MCF 10A (cell line): Measurements from ENCODE around the gene ZNF561. TPM values are rescaled to one million over a fixed set of nuclear protein-coding genes. Genes with fewer than 3 reads are reported as not detected.
"Not testable (repeated sequence)": the region's sequence is repeated elsewhere in the genome, so short reads cannot be mapped to it uniquely, and the experiment has no call there.

Experiments
- BruUV-seq: library from RNA; stranded (reverse); fragments of 400-500 nt; replicated peaks from 2 replicates; lab custom pipeline; 2021; lab: Mats Ljungman, UMichigan
- CTCF ChIA-PET: fragments of 300-600 bp; sonication (Branson Sonifier 250); formaldehyde crosslinking; extraction: SDS; loops from one replicate; lab custom pipeline; 2021; ENCODE audit warnings: antibody characterized with exemption, inconsistent platforms; lab: Yijun Ruan, JAX
- POLR2A ChIA-PET: fragments of 300-600, 350-650 bp; sonication (Branson Sonifier 250); formaldehyde crosslinking; extraction: SDS; loops from one replicate; lab custom pipeline; 2020; ENCODE audit warnings: antibody characterized with exemption, inconsistent platforms; lab: Yijun Ruan, JAX
- DNase-seq: peaks from one replicate; pipeline ENCODE4 v3.0.0-alpha.2; 2018; ENCODE audit not compliant: unreplicated experiment
- H3K27ac Mint-ChIP-seq: one replicate; pipeline ENCODE4 v1.8.0; 2022; ENCODE audit warnings: mild to moderate bottlenecking, low read depth, mixed read lengths; ENCODE audit not compliant: unreplicated experiment
- H3K27me3 Mint-ChIP-seq: one replicate; pipeline ENCODE4 v1.8.0; 2022; ENCODE audit warnings: mixed read lengths; ENCODE audit not compliant: insufficient read depth, unreplicated experiment
- H3K36me3 Mint-ChIP-seq: one replicate; pipeline ENCODE4 v1.8.0; 2022; ENCODE audit warnings: mild to moderate bottlenecking, moderate library complexity, mixed read lengths; ENCODE audit not compliant: insufficient read depth, unreplicated experiment
- H3K4me1 Mint-ChIP-seq: one replicate; pipeline ENCODE4 v1.8.0; 2022; ENCODE audit warnings: mixed read lengths; ENCODE audit not compliant: insufficient read depth, unreplicated experiment
- H3K4me3 Mint-ChIP-seq: one replicate; pipeline ENCODE4 v1.8.0; 2022; ENCODE audit warnings: mild to moderate bottlenecking, moderate library complexity, mixed read lengths; ENCODE audit not compliant: unreplicated experiment
- H3K9me3 Mint-ChIP-seq: one replicate; pipeline ENCODE4 v1.8.0; 2022; ENCODE audit warnings: mixed read lengths; ENCODE audit not compliant: unreplicated experiment
- intact Hi-C: fragments of 100-400 bp; cut with micrococcal nuclease; formaldehyde crosslinking; loops from 2 replicates; pipeline ENCODE4 v1.14.1; 2022
- total RNA-seq: library from RNA; stranded (reverse); gene quantifications from 2 replicates; pipeline ENCODE4 v1.2.3, GENCODE V29; 2022
- TF ChIP-seq, protein P1 (sequence below): fragments of 200-600 bp; IDR thresholded peaks from one replicate; pipeline ENCODE4 v1.8.0; 2022; ENCODE audit warnings: antibody characterized with exemption, mild to moderate bottlenecking; ENCODE audit not compliant: unreplicated experiment

The ZNF561 gene
- total RNA-seq, 1 experiment from 2014 or later: 37.7 TPM

DNA sequence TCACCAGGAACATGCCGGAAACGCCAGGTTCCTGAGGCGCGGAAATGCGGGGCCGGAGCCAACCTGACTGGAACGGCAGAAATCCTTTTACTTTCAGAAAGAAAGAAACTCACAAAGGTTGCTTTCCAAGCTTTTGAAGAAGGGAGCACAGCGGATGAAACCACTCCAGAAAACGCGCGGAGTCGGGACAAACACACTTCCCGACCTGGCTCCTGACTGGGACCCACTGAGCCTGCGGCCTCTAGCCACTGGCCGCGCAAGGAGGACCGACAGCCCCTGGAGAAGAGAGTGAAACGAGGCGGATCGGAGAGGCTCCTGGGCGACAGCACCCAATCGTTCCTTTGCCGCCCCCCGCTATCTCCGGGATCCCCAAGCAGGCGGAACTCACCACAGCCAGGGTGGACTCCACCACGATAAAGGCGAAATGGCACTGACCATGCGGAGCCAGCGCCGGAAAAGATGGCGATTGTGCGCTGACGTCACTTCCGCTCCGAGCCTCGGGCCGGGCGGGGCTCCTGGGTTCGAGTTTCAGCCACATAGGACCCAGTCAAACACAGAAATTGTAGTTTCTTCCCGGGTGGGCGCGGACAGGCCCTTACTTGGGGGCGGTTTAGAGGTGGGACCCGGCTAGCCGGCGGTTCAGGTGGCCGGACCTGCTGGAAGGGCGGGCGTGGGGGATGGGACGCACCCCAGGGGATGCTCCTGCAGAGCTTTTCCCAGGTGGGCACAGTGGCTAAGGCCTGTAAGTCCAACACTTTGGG lies 36.8 kb downstream of the ZNF561 start, which contains the start of gene ZNF121:
TSS of gene ZNF121 (minus strand) at position 432 of the 761 bp plus-strand sequence. CDS start 16,407 bp downstream, outside the sequence.
- Mint-ChIP-seq H3K36me3 (peaks cover 47% of the 10 kb centered on the region), H3K27me3 (no peaks in the 10 kb centered on the region), H3K4me1 (peaks cover 5% of the 10 kb centered on the region), H3K27ac (peak within 1 kb of the TSS; percentile 98), H3K4me3 (peak within 1 kb of the TSS; percentile 93), H3K9me3 (no peaks in the 10 kb centered on the region)
- DNase-seq: peak; percentile 83
- TF ChIP-seq, protein P1, sequence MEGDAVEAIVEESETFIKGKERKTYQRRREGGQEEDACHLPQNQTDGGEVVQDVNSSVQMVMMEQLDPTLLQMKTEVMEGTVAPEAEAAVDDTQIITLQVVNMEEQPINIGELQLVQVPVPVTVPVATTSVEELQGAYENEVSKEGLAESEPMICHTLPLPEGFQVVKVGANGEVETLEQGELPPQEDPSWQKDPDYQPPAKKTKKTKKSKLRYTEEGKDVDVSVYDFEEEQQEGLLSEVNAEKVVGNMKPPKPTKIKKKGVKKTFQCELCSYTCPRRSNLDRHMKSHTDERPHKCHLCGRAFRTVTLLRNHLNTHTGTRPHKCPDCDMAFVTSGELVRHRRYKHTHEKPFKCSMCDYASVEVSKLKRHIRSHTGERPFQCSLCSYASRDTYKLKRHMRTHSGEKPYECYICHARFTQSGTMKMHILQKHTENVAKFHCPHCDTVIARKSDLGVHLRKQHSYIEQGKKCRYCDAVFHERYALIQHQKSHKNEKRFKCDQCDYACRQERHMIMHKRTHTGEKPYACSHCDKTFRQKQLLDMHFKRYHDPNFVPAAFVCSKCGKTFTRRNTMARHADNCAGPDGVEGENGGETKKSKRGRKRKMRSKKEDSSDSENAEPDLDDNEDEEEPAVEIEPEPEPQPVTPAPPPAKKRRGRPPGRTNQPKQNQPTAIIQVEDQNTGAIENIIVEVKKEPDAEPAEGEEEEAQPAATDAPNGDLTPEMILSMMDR: no peak
- ChIA-PET POLR2A (interaction anchor here (0.6 to 7.6 kb wide), 15 partner anchors 24 to 751 kb away, joined by 3 to 71 read pairs (median 4); partner anchors contain the start of genes UBL5, ZNF559, ZNF561 and ZNF699), CTCF (interaction anchor here (0.6 to 3.7 kb wide), 11 partner anchors 8 to 379 kb away, joined by 3 to 25 read pairs (median 5); partner anchors contain the start of gene ZNF561)
- intact Hi-C loops: no loop called here
- TSS peak; percentile 83 for BruUV-seq

DNA sequence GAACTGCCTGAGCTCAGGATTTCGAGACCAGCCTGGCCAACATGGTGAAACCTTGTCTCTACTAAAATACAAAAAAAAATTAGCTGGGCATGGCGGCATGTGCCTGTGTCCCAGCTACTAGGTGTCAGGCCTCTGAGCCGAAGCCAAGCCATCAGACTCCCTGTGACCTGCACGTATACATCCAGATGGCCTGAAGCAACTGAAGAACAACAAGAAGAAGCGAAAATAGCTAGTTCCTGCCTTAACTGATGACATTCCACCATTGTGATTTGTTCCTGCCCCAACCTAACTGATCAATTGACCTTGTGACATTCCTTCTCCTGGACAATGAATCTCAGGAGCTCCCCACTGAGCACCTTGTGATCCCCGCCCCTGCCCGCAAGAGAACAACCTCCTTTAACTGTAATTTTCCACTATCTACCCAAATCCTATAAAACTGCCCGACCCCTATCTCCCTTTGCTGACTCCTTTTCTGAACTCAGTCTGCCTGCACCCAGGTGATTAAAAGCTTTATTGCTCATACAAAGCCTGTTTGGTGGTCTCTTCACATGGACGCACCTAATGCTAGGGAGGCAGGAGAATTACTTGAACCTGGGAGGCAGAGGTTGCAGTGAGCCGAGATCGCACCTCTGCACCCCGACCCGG lies 38.8 kb downstream of the ZNF561 start:
- intact Hi-C loops, H3K9me3 Mint-ChIP-seq, DNase-seq, H3K27me3 Mint-ChIP-seq, H3K4me1 Mint-ChIP-seq, H3K27ac Mint-ChIP-seq: not testable (repeated sequence)
- Mint-ChIP-seq H3K36me3 (peaks cover 67% of the 10 kb centered on the region), H3K4me3 (peak overlapping the region; percentile 50)
- POLR2A ChIA-PET: interaction anchor here (0.8 to 7.6 kb wide), 4 partner anchors 15 to 245 kb away, joined by 3 to 71 read pairs (median 4); partner anchors contain the start of genes UBL5 and ZNF561
- CTCF ChIA-PET: interaction anchor here (0.6 to 3.2 kb wide), 8 partner anchors 22 to 444 kb away, joined by 3 to 21 read pairs (median 4); no protein-coding TSS in a partner anchor
- TSS peak; percentile 2 for BruUV-seq

DNA sequence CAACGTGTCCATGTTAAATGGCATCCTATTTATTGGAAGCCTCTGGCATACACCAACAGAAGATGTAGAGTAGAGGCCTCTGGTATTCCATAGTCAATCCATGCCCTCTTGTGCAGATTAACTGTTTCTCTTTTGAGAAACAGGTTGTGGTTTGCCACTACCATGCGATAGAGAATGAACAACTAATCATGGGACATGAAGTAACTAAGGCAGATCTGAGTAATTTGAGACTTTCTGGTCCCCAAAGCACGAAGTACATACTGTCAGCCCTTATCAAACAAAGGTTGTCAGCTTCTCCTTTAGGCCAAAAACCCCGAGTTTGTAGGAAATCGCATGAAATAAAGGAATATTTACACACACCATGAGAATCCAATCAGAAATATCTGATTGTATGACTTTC lies 40.3 kb downstream of the ZNF561 start:
- BruUV-seq: no TSS peak
- intact Hi-C loops: no loop called here
- Mint-ChIP-seq H3K27me3 (no peaks in the 10 kb centered on the region), H3K27ac (peak overlapping the region; percentile 58), H3K4me1 (peaks cover 5% of the 10 kb centered on the region), H3K4me3 (no peak overlapping the region), H3K9me3 (peaks cover 18% of the 10 kb centered on the region), H3K36me3 (peaks cover 79% of the 10 kb centered on the region)
- ChIA-PET POLR2A (interaction anchor here (0.9 kb wide), 1 partner anchor 317 kb away, joined by 7 read pairs; no protein-coding TSS in a partner anchor), CTCF (interaction anchor here (0.5 to 2.6 kb wide), 7 partner anchors 18 to 1827 kb away, joined by 3 to 13 read pairs (median 3); no protein-coding TSS in a partner anchor)
- no peak for DNase-seq
- TF ChIP-seq, protein P1: no peak

DNA sequence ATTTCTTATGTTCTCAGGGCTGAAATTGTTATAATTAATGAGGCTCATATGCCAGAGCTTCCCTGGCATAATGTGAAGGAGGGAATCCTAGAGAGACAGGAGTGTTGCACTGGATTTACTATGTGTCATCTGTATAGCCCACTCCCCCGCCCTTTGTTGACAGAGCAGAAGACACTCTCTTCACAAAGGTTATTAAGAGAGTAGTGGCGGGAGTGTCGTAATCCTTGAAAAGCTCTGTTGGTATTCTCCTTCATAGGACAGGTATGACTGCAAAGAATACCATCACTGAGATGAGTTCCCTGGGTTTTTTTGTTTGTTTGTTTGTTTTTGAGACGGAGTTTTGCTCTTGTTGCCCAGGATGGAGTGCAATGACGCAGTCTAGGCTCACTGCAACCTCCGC lies 50.8 kb downstream of the ZNF561 start:
- TF ChIP-seq, protein P1: no peak
- H3K4me3 Mint-ChIP-seq: no peak overlapping the region
- DNase-seq: no peak
- BruUV-seq: no TSS peak
- peaks cover 92% of the 10 kb centered on the region for H3K36me3 Mint-ChIP-seq
- ChIA-PET CTCF (interaction anchor here (0.6 to 1.2 kb wide), 2 partner anchors 15 to 60 kb away, joined by 3 read pairs; no protein-coding TSS in a partner anchor), POLR2A (no interaction called here)
- H3K9me3 Mint-ChIP-seq: peaks cover 24% of the 10 kb centered on the region
- no peak overlapping the region for H3K27ac Mint-ChIP-seq
- no peaks in the 10 kb centered on the region for H3K4me1 Mint-ChIP-seq
- H3K27me3 Mint-ChIP-seq: no peaks in the 10 kb centered on the region
- intact Hi-C loops: no loop called here
